ACC112 (cell line): ENCODE results near the gene VPS13C.

Source experiments
- H2AFZ ChIP-seq: fragments of 200-600 bp; sonication (generic); one replicate; pipeline ENCODE4 v1.6.0; 2017; ENCODE audit warnings: antibody characterized with exemption, low read length; ENCODE audit not compliant: unreplicated experiment
- H3K27ac ChIP-seq: fragments of 200-600 bp; sonication (generic); 2 replicates; pipeline ENCODE4 v1.5.1; 2014; ENCODE audit warnings: low read depth, mild to moderate bottlenecking, antibody characterized with exemption, low read length, moderate library complexity
- H3K27me3 ChIP-seq: fragments of 200-600 bp; sonication (generic); 2 replicates; pipeline ENCODE4 v1.6.1; 2014; ENCODE audit warnings: mild to moderate bottlenecking, antibody characterized with exemption, low read length, moderate library complexity, mixed read lengths; ENCODE audit not compliant: insufficient read depth
- H3K36me3 ChIP-seq: fragments of 200-600 bp; sonication (generic); 2 replicates; pipeline ENCODE4 v1.6.1; 2016; ENCODE audit warnings: mild to moderate bottlenecking, antibody characterized with exemption, low read length, moderate library complexity, mixed read lengths; ENCODE audit not compliant: insufficient read depth
- H3K4me1 ChIP-seq: fragments of 200-600 bp; sonication (generic); one replicate; pipeline ENCODE4 v1.6.1; 2016; ENCODE audit warnings: low read length, mixed read lengths; ENCODE audit not compliant: insufficient read depth, unreplicated experiment, control insufficient read depth
- H3K4me3 ChIP-seq: fragments of 200-600 bp; sonication (generic); 2 replicates; pipeline ENCODE4 v1.5.1; 2014; ENCODE audit warnings: mild to moderate bottlenecking, low read depth, low read length
- H3K79me2 ChIP-seq: fragments of 200-600 bp; sonication (generic); one replicate; pipeline ENCODE4 v1.6.0; 2016; ENCODE audit warnings: low read length; ENCODE audit not compliant: control insufficient read depth, unreplicated experiment, insufficient read depth

VPS13C gene

DNA sequence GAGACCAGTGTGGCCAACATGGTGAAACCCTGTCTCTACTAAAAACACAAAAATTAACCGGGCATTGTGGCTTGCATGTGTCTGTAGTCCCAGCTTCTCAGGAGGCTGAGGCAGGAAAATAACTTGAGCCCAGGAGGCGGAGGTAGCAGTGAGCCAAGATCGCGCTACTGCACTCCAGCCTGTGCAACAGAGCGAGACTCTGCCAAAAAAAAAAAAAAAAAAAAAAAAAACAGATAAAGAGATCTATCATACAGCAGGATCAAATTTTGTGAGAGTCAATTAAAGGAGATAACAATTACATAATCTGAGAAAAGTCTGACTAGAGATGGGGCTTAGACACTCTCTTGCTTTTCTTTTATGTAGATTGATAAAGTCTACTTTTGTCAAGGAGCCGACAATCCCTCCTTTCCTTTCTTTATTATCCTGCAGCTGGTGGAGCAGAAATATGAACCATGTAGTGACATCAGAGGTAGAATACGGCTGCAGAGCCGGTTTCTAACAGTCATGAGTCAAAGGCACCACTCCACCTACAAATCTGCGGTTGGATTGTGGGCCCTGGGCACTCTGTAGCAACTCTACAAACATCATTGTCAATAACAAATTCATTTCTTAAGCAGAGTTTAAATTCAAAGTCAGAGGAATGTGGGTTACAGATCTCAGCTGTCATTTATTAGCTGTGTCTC lies 15.5 kb upstream of the VPS13C start:
- Histone ChIP-seq H2AFZ (peak overlapping the region; percentile 30), H3K36me3 (no peaks in the 10 kb centered on the region), H3K79me2 (no peaks in the 10 kb centered on the region), H3K4me1 (peaks cover 4% of the 10 kb centered on the region), H3K4me3 (no peak overlapping the region), H3K27me3 (no peaks in the 10 kb centered on the region), H3K27ac (peak overlapping the region; percentile 12; the same call in 1 of the 2 replicates)

DNA sequence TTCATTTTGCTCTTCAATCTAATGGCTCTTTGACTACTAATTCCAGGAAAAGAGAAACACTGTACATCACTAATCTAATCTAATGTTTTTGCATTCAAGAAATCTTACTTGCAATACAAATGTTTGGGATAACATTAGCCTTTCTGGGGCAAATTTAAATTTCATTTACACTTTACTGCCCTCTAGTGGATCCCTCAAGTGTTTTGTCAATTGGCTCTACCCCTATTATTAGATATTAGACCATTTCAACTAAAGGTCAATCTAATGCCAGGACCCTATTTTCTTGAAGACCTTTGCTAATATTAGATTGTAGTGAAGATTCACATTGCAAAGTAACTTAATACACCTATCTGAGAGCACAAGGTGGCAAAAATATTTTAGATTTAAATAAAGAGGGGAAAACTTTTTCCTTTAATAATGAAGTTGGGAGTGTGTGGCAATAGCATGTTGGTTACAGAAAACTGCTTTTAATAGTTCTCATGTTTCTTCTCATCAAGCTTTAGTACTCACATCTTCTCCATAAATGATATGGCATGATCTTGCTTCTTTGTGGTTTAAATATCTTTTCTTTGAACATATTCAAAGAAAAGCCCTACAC lies 11.6 kb upstream of the VPS13C start:
- Histone ChIP-seq H3K27me3 (peaks cover 13% of the 10 kb centered on the region), H3K27ac (no peak overlapping the region), H2AFZ (no peak overlapping the region), H3K4me3 (no peak overlapping the region), H3K36me3 (no peaks in the 10 kb centered on the region), H3K4me1 (peaks cover 4% of the 10 kb centered on the region), H3K79me2 (no peaks in the 10 kb centered on the region)

DNA sequence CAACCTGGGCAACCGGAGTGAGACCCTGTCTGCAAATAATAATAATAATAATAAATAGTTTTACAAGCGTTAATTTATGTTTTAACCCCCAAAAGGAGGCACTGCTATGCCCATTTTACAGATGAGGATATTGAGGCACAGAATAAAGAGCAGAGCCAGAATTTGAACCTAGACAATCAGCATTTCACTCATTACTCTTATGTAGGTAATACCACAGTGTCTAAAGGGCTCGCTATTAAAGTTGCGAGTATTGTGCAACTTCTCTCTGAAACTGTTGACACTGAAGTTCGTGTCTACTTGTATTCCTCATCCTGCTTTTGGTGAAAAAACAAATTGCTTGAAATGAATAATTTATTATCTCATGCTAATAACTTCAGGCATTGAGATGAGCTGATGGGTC lies 9.3 kb upstream of the VPS13C start:
- H3K79me2 ChIP-seq, result no peaks in the 10 kb centered on the region
- H3K4me3 ChIP-seq, result no peak overlapping the region
- H3K36me3 ChIP-seq, result no peaks in the 10 kb centered on the region
- peaks cover 19% of the 10 kb centered on the region for H3K27me3 ChIP-seq
- no peaks in the 10 kb centered on the region for H3K4me1 ChIP-seq
- no peak overlapping the region for H2AFZ ChIP-seq
- no peak overlapping the region for H3K27ac ChIP-seq

DNA sequence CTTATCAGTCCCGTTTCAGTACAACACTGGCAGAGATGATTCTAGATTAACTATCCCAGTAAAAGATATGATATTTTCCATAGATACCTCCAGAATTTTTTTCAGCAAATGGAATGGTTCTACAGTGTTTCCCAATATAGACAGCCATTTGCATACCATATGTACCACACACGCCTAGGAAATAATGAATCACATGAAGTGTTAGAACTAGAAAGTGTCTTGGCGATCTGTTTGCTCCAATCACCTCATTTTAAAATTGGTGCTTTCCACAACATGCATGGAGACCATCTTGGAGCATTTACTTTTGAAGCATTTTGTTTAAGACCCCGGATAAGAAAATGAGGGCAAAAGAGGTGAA lies 8.5 kb upstream of the VPS13C start:
- H3K4me3 ChIP-seq, result peak overlapping the region; percentile 72
- H3K79me2 ChIP-seq, result no peaks in the 10 kb centered on the region
- peaks cover 5% of the 10 kb centered on the region for H3K4me1 ChIP-seq
- H3K36me3 ChIP-seq, result no peaks in the 10 kb centered on the region
- H3K27me3 ChIP-seq, result peaks cover 19% of the 10 kb centered on the region
- H3K27ac ChIP-seq, result no peak overlapping the region
- peak overlapping the region; percentile 15 for H2AFZ ChIP-seq

DNA sequence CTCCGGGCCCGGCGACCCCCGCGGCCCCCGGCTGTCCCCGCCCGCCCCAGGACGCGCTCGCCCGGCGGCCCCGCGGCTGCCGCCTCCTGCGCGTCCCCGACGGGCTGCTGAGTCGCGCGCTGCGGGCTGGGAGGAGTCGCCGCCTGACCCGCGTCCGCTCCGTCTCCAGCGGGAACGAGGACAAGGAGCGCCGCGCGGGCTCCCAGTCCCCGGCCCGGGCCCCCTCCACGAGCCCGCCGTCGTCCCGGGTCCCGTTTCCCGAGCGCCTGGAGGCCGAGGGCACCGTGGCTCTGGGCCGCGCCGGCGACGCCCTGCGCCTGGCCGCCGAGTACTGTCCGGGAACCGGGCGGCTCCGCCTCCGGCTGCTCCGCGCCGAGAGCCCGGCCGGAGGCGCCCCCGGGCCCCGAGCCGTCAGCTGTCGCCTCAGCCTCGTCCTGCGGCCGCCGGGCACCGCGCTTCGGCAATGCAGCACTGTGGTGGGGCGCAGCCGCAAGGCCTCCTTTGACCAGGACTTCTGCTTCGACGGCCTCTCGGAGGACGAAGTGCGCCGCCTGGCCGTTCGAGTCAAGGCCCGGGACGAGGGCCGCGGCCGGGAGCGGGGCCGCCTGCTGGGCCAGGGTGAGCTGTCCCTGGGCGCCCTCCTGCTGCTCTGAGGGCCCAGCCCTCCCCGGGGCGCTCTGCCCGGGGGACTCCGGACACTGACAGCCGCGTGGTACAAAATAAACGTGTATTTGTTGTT lies 8.0 kb upstream of the VPS13C start:
- no peak overlapping the region for H3K27ac ChIP-seq
- peaks cover 19% of the 10 kb centered on the region for H3K27me3 ChIP-seq
- peak overlapping the region; percentile 72 for H3K4me3 ChIP-seq
- H3K36me3 ChIP-seq, result no peaks in the 10 kb centered on the region
- peak overlapping the region; percentile 15 for H2AFZ ChIP-seq
- H3K79me2 ChIP-seq, result no peaks in the 10 kb centered on the region
- peaks cover 8% of the 10 kb centered on the region for H3K4me1 ChIP-seq

DNA sequence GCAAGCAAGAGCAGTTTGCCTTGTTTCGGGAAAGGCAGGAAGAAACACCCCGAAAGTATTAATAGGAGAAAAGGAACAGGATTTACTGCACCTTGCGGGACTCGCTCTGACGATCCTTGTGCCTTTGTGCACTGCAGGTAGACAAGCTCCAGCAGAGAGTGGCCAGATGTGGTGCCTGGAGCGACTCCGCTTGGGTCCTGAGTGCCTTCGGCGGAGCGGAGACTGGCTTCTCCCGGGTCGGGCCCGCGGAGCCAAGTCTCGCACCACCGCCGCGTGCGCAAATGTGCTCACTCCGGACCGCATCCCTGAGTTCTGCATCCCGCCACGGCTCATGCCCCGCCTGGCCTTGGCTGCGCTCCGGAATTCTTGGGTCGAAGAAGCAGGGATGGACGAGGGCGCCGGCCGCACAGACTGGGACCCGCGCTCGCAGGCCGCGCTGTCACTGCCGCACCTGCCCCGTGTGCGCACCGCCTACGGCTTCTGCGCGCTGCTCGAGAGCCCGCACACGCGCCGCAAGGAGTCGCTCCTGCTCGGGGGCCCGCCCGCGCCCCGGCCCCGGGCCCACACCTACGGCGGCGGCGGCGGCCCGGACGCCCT lies 7.3 kb upstream of the VPS13C start:
- peaks cover 8% of the 10 kb centered on the region for H3K4me1 ChIP-seq
- peaks cover 19% of the 10 kb centered on the region for H3K27me3 ChIP-seq
- peak overlapping the region; percentile 72 for H3K4me3 ChIP-seq
- H3K36me3 ChIP-seq, result no peaks in the 10 kb centered on the region
- no peak overlapping the region for H2AFZ ChIP-seq
- H3K27ac ChIP-seq, result no peak overlapping the region
- H3K79me2 ChIP-seq, result no peaks in the 10 kb centered on the region

DNA sequence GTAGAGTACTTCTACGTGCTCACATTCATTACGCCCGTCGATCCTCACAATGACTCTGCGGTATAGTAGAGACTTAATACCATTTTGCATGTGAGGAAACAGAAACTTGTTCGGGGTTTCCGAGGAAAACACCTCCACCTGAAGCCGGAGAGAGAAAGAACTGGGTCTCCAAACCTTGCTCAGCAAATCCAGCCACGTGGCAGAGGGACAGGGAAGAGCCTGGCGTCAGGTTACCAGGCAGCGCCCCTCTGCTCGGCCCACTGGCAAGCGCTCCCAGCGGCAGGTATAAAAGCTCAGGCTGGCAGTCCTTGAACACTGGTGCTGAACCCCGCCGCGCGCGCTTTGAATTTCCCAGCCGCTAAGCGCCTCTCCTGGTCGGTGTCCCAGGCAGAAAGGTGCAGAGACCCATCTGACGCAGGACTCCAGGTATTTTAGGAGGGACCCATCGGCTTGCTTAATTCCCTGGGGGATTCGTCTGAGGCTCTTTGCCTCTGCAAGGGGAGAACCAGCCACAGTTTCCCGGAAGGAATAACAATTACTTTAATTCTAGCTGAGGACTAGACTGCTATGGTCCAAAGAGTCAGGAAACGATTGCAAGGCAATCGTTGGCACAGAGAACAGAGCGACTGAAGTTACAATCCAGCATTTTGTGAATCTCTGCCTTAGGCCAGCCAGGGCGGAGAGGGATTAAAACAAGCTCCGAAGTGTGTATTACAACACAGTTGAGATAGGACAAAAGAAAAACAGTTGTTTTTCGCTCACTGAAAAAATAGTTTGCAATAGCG lies 6.6 kb upstream of the VPS13C start, which contains the start of gene C2CD4A:
Gene C2CD4A (plus strand): TSS at position 315 of the 785 bp plus-strand sequence. CDS start 637 bp downstream, outside the sequence.
- H3K79me2 ChIP-seq, result no peaks in the 10 kb centered on the region
- peaks cover 20% of the 10 kb centered on the region for H3K27me3 ChIP-seq
- peaks cover 8% of the 10 kb centered on the region for H3K4me1 ChIP-seq
- H3K27ac ChIP-seq, result no peak within 1 kb of the TSS
- H3K36me3 ChIP-seq, result no peaks in the 10 kb centered on the region
- H3K4me3 ChIP-seq, result peak within 1 kb of the TSS; percentile 72
- H2AFZ ChIP-seq, result no peak within 1 kb of the TSS

DNA sequence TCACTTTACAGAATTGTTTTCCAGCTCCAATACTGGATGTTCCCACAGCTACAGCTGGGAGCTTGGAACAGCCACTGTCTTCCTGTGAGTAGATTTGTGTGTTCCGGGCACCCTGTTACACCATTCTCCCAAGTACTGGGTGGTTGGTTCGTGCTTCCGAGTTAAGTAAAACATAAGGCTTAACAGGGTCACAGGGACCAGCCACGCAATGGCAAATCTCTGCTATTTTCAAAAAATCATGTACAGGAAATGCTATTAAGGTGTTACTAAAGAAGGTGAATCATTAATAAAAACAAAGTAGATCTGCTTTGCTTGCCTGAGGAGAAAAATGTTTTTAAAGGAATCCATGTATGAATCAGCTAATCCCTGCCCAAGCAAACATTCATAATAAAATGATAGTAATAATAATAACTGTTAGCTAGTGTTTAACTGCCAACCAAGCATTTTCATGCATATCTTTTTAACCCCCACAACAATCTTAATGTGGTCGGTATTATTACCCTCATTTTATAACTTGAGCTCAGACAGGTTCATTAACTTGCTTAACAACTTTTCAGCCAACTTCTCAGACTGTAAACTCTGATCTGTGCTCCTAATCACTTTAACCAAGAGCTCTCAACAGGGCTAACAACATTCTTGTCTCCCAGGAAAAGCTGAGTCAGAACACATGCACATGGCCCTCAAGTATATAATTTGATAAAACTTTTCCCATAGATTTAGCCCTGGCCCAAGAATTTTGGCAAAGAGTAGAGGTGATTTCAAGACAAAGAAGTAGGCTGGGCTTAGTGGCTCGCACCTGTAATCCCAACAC lies 3.8 kb upstream of the VPS13C start:
- peaks cover 22% of the 10 kb centered on the region for H3K27me3 ChIP-seq
- no peak overlapping the region for H2AFZ ChIP-seq
- peak overlapping the region; percentile 40 for H3K27ac ChIP-seq
- peaks cover 12% of the 10 kb centered on the region for H3K4me1 ChIP-seq
- H3K36me3 ChIP-seq, result no peaks in the 10 kb centered on the region
- H3K79me2 ChIP-seq, result peaks cover 9% of the 10 kb centered on the region
- H3K4me3 ChIP-seq, result no peak overlapping the region

DNA sequence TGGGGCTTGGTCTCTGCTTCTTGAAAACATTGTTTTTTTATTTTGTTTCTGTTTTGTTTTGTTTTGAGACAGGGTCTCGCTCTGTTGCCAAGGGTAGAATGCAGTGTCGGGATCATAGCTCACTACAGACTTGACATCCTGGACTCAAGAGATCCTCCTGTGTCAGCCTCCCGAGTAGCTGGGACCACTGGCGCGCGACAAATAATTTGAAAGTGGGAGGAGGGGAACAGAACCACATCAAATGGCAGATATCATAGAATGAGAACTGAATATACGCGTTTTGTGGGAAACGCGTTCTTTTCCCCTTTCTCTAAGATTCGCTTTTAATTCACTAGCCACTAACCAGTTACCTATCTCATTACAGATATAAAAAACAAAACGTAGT lies 641 bp upstream of the VPS13C start:
- peak overlapping the region; percentile 92 for H2AFZ ChIP-seq
- no peaks in the 10 kb centered on the region for H3K36me3 ChIP-seq
- H3K4me3 ChIP-seq, result peak overlapping the region; percentile 88
- 0 out of 2 replicates have a peak, but pooled peaks cover 4% of the 10 kb centered on the region for H3K27me3 ChIP-seq
- H3K27ac ChIP-seq, result no peak overlapping the region
- H3K4me1 ChIP-seq, result peaks cover 12% of the 10 kb centered on the region
- H3K79me2 ChIP-seq, result peaks cover 27% of the 10 kb centered on the region
